Measurements from ENCODE around the gene PARD3.

DNA sequence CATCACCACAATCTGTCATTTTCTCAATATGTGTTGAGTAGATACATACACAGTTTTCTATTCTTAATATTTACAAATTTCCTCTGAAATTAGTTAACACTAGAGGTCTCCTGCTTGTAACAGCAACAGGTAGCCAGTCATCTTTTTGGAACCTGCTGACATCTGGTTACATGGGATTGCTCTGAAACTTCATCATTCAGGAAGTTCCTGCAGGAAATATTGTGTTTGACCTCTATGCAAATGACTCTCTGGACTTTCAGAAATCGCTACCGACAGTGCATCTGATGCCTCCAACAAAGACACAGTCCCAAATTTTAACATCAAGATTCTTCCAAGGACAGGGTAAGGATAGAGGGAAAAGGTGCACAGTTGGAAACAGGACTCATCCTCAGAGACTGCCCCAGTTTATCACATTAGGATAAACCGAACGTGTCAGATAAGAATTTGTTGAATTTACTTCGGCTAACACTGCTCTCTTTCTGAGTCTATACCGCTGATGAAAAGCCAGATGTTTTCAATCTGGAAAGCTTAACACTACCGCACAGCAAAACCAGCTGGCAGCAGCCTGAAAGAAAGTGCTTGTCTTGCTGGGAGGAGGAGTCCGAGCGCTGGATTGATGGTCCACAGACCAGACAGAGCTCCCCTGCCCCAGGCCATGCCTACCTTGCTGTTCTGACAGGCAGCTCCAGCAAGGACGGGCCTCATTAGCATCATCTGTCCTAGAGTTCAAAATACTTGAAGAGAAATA, 633.4 kb downstream of the PARD3 start:
- TF ChIP-seq CTCF (IDR thresholded peaks at IDR 0.05) (no peak), MAX (CRISPR knock-in tag; IDR thresholded peaks at IDR 0.05) (no peak), ATF1 (CRISPR knock-in tag; IDR thresholded peaks at IDR 0.05) (no peak), TEAD4 (CRISPR knock-in tag; IDR thresholded peaks at IDR 0.05) (no peak), NR3C1 (CRISPR knock-in tag; conservative IDR thresholded peaks at IDR 0.05; ENCODE audit: low read depth) (no peak), FOXJ3 (CRISPR knock-in tag; IDR thresholded peaks at IDR 0.05; ENCODE audit: borderline replicate concordance) (no peak)
- TF ChIP-seq, protein P1, sequence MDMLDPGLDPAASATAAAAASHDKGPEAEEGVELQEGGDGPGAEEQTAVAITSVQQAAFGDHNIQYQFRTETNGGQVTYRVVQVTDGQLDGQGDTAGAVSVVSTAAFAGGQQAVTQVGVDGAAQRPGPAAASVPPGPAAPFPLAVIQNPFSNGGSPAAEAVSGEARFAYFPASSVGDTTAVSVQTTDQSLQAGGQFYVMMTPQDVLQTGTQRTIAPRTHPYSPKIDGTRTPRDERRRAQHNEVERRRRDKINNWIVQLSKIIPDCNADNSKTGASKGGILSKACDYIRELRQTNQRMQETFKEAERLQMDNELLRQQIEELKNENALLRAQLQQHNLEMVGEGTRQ (CRISPR knock-in tag; IDR thresholded peaks at IDR 0.05): no peak
